H1 (cell line): ENCODE measurements around the gene FRMD3. TPM values are rescaled to one million over a fixed set of nuclear protein-coding genes. Genes with fewer than 3 reads are reported as not detected.

Experiments
- CTCF ChIA-PET: fragments of 300-600 bp; sonication (Branson Sonifier 250); formaldehyde crosslinking; loops from one replicate; lab custom pipeline; 2021; ENCODE audit not compliant: partially characterized antibody; lab: Charles Lee
- POLR2A ChIA-PET: fragments of 300-600 bp; sonication (Branson Sonifier 250); formaldehyde crosslinking; loops from one replicate; lab custom pipeline; 2021; ENCODE audit warnings: inconsistent platforms; ENCODE audit not compliant: partially characterized antibody; lab: Charles Lee
- DNase-seq, 2 experiments: peaks; one replicate each; pipeline versions ENCODE4 v3.0.0 to v3.0.0-alpha.2; 2010 to 2022; ENCODE audit warnings: low spot score in 2 of 2, low read depth in 1 of 2, mixed read lengths in 1 of 2
- FAIRE-seq: peaks from 2 replicates; lab custom pipeline; 2011; peaks lifted over from hg19 to GRCh38; lab: Jason Lieb, UNC
- H2AFZ ChIP-seq: 2 replicates; pipeline ENCODE4 v1.8.1; 2012; ENCODE audit warnings: low read length, inconsistent platforms
- H2AK5ac ChIP-seq: 2 replicates; pipeline ENCODE4 v1.6.1; 2013; ENCODE audit warnings: low read depth, low read length
- H2BK120ac ChIP-seq: replicated peaks from 2 replicates; pipeline ENCODE3; 2013; ENCODE audit warnings: low read depth, low read length, inconsistent platforms
- H2BK12ac ChIP-seq: 2 replicates; pipeline ENCODE4 v1.6.1; 2013; ENCODE audit warnings: low read depth, low read length
- H2BK15ac ChIP-seq: 2 replicates; pipeline ENCODE4 v1.6.1; 2013; ENCODE audit warnings: low read length
- H2BK20ac ChIP-seq: 2 replicates; pipeline ENCODE4 v1.6.1; 2013; ENCODE audit warnings: low read length
- H2BK5ac ChIP-seq: 2 replicates; pipeline ENCODE4 v1.6.1; 2013; ENCODE audit warnings: low read depth, low read length
- H3K14ac ChIP-seq: 2 replicates; pipeline ENCODE4 v1.6.1; 2013; ENCODE audit warnings: inconsistent platforms; ENCODE audit not compliant: insufficient read length
- H3K18ac ChIP-seq: 2 replicates; pipeline ENCODE4 v1.6.1; 2013; ENCODE audit warnings: low read length; ENCODE audit errors: extremely low read depth
- H3K23ac ChIP-seq: 2 replicates; pipeline ENCODE4 v1.6.1; 2013; ENCODE audit warnings: inconsistent platforms; ENCODE audit not compliant: insufficient read length
- H3K23me2 ChIP-seq: 2 replicates; pipeline ENCODE4 v1.6.1; 2013; ENCODE audit warnings: low read depth, low read length
- H3K27ac ChIP-seq: 2 replicates; pipeline ENCODE4 v1.6.1; 2011; ENCODE audit warnings: low read depth, low read length, inconsistent platforms
- H3K27me3 ChIP-seq, 4 experiments: replicated peaks in 1 of 4; 1 replicate in 1 of 4; 2 replicates in 3 of 4; pipeline versions ENCODE4 v1.6.1 to v1.8.1; 2011 to 2013; ENCODE audit warnings: low read length in 3 of 4, mild to moderate bottlenecking in 3 of 4, inconsistent platforms in 2 of 4, mixed read lengths in 2 of 4, moderate library complexity in 1 of 4; ENCODE audit not compliant: control insufficient read depth in 3 of 4, insufficient read depth in 3 of 4; ENCODE audit errors: extremely low read depth in 1 of 4
- H3K36me3 ChIP-seq, 4 experiments: 2 replicates each; pipeline versions ENCODE4 v1.6.1 to v1.8.1; 2011 to 2013; ENCODE audit warnings: mild to moderate bottlenecking in 4 of 4, low read length in 3 of 4, moderate library complexity in 2 of 4, control low read depth in 1 of 4, inconsistent platforms in 1 of 4; ENCODE audit not compliant: insufficient read depth in 4 of 4, control insufficient read depth in 2 of 4
- H3K4ac ChIP-seq: replicated peaks from 2 replicates; pipeline ENCODE3; 2013; ENCODE audit warnings: low read length, low read depth, mixed read lengths, inconsistent platforms; ENCODE audit not compliant: insufficient read length
- H3K4me1 ChIP-seq, 4 experiments: replicated peaks in 1 of 4; 1 replicate in 1 of 4; 2 replicates in 3 of 4; pipeline versions ENCODE4 v1.6.1 to v1.8.1; 2011 to 2013; ENCODE audit warnings: low read length in 3 of 4, inconsistent platforms in 2 of 4, mixed read lengths in 1 of 4; ENCODE audit not compliant: insufficient read depth in 4 of 4, control insufficient read depth in 3 of 4
- H3K4me2 ChIP-seq, 2 experiments: 2 replicates each; pipeline versions ENCODE4 v1.6.1 to v1.8.1; 2011 to 2013; ENCODE audit warnings: low read depth in 2 of 2, low read length in 2 of 2, control low read depth in 1 of 2, inconsistent platforms in 1 of 2, mild to moderate bottlenecking in 1 of 2; ENCODE audit not compliant: insufficient read depth in 1 of 2
- H3K4me3 ChIP-seq, 4 experiments: fragments of 200-600, 300-600 bp in 1 of 4; sonication (generic), shearing (Covaris generic), sonication (Bioruptor Twin) in 1 of 4; 2 replicates each; pipeline versions ENCODE4 v1.5.1 to v1.8.1; 2011 to 2016; ENCODE audit warnings: low read length in 4 of 4, low read depth in 3 of 4, control low read depth in 2 of 4, inconsistent platforms in 2 of 4, mild to moderate bottlenecking in 2 of 4, mixed read lengths in 1 of 4, moderate library complexity in 1 of 4; ENCODE audit not compliant: insufficient read depth in 2 of 4; ENCODE audit errors: extremely low read depth in 1 of 4
- H3K56ac ChIP-seq: replicated peaks from 2 replicates; pipeline ENCODE3; 2013; ENCODE audit warnings: low read depth, mild to moderate bottlenecking, mixed read lengths, low read length, inconsistent platforms; ENCODE audit not compliant: insufficient read length
- H3K79me1 ChIP-seq: 2 replicates; pipeline ENCODE4 v1.6.1; 2013; ENCODE audit warnings: low read depth, low read length, control low read depth
- H3K79me2 ChIP-seq, 2 experiments: 2 replicates each; pipeline versions ENCODE4 v1.6.1 to v1.8.1; 2012 to 2013; ENCODE audit warnings: low read length in 2 of 2, mild to moderate bottlenecking in 2 of 2, inconsistent platforms in 1 of 2; ENCODE audit not compliant: insufficient read depth in 2 of 2, control insufficient read depth in 1 of 2
- H3K9ac ChIP-seq, 4 experiments: replicated peaks in 1 of 4; 1 replicate in 1 of 4; 2 replicates in 3 of 4; pipeline versions ENCODE4 v1.6.1 to v1.8.1; 2011 to 2013; ENCODE audit warnings: low read depth in 3 of 4, low read length in 3 of 4, control low read depth in 2 of 4, mild to moderate bottlenecking in 2 of 4, moderate library complexity in 2 of 4, inconsistent platforms in 1 of 4; ENCODE audit errors: extremely low read depth in 1 of 4
- H3K9me3 ChIP-seq, 2 experiments: 2 replicates each; pipeline versions ENCODE4 v1.6.1 to v1.8.1; 2012 to 2013; ENCODE audit warnings: mild to moderate bottlenecking in 2 of 2, moderate library complexity in 2 of 2, control low read depth in 1 of 2, inconsistent platforms in 1 of 2, low read depth in 1 of 2, low read length in 1 of 2, mixed read lengths in 1 of 2; ENCODE audit not compliant: insufficient read depth in 2 of 2
- H4K20me1 ChIP-seq, 2 experiments: replicated peaks in 1 of 2; 2 replicates each; pipeline versions ENCODE3 to v1.8.1; 2011 to 2013; ENCODE audit warnings: inconsistent platforms in 2 of 2, low read length in 2 of 2, mild to moderate bottlenecking in 1 of 2; ENCODE audit not compliant: insufficient read depth in 2 of 2, control insufficient read depth in 1 of 2
- H4K5ac ChIP-seq: 2 replicates; pipeline ENCODE4 v1.6.1; 2013; ENCODE audit warnings: low read length, low read depth, mixed read lengths, inconsistent platforms; ENCODE audit not compliant: insufficient read length
- H4K8ac ChIP-seq: 2 replicates; pipeline ENCODE4 v1.8.0; 2013; ENCODE audit warnings: mild to moderate bottlenecking, moderate library complexity, low read length, inconsistent platforms; ENCODE audit not compliant: insufficient read depth; ENCODE audit errors: extremely low read depth
- H4K91ac ChIP-seq: replicated peaks from 2 replicates; pipeline ENCODE3; 2013; ENCODE audit warnings: low read length, mixed read lengths, inconsistent platforms; ENCODE audit not compliant: insufficient read length
- ATF2 ChIP-seq: IDR thresholded peaks from 2 replicates; pipeline ENCODE4 v1.6.1; 2012; ENCODE audit warnings: low read length, inconsistent platforms
- BCL11A ChIP-seq, 2 experiments: IDR thresholded peaks; one replicate each; pipeline ENCODE4 v1.6.1; 2011; ENCODE audit warnings: low read depth in 2 of 2, low read length in 2 of 2, mild to moderate bottlenecking in 2 of 2
- CTBP2 ChIP-seq: IDR thresholded peaks from 2 replicates; pipeline ENCODE4 v1.7.0; 2011; ENCODE audit warnings: borderline replicate concordance, mild to moderate bottlenecking, moderate library complexity, mixed read lengths, low read length; ENCODE audit not compliant: insufficient read depth, insufficient read length
- EP300 ChIP-seq, 2 experiments: IDR thresholded peaks; 1 replicate in 1 of 2; 2 replicates in 1 of 2; pipeline ENCODE4 v1.6.1; 2011 to 2012; ENCODE audit warnings: low read depth in 2 of 2, low read length in 2 of 2, mild to moderate bottlenecking in 2 of 2, borderline replicate concordance in 1 of 2, inconsistent platforms in 1 of 2, moderate library complexity in 1 of 2
- HDAC2 ChIP-seq, 2 experiments: fragments of 300-600 bp in 1 of 2; sonication (generic) in 1 of 2; IDR thresholded peaks; 2 replicates each; pipeline ENCODE4 v1.6.1; 2011 to 2012; ENCODE audit warnings: low read depth in 2 of 2, low read length in 2 of 2, mild to moderate bottlenecking in 2 of 2, moderate library complexity in 2 of 2, borderline replicate concordance in 1 of 2, inconsistent platforms in 1 of 2
- JUN ChIP-seq: IDR thresholded peaks from 2 replicates; pipeline ENCODE4 v1.6.1; 2011; ENCODE audit warnings: low read depth, mild to moderate bottlenecking, improper control_type of control experiment, low read length
- POLR2A ChIP-seq, 2 experiments: IDR thresholded peaks; 1 replicate in 1 of 2; 2 replicates in 1 of 2; pipeline ENCODE4 v1.6.1; 2011; ENCODE audit warnings: low read depth in 2 of 2, low read length in 2 of 2, mild to moderate bottlenecking in 2 of 2; ENCODE audit errors: control extremely low read depth in 1 of 2
- RFX5 ChIP-seq: IDR thresholded peaks from 2 replicates; pipeline ENCODE4 v1.6.1; 2011; ENCODE audit warnings: low read depth, low read length, improper control_type of control experiment, borderline replicate concordance
- SIN3A ChIP-seq, 2 experiments: IDR thresholded peaks in 1 of 2; conservative IDR thresholded peaks in 1 of 2; 2 replicates each; pipeline ENCODE4 v1.6.1; 2011 to 2012; ENCODE audit warnings: low read length in 2 of 2, improper control_type of control experiment in 1 of 2, low read depth in 1 of 2, mild to moderate bottlenecking in 1 of 2
- SP4 ChIP-seq: IDR thresholded peaks from 2 replicates; pipeline ENCODE4 v1.6.1; 2012; ENCODE audit warnings: low read length, inconsistent platforms
- SUZ12 ChIP-seq: fragments of 200-600 bp; sonication (generic); IDR thresholded peaks from 2 replicates; pipeline ENCODE4 v1.6.1; 2012; ENCODE audit warnings: mild to moderate bottlenecking, inconsistent platforms, low read length, moderate library complexity, mixed read lengths
- ZNF274 ChIP-seq: IDR thresholded peaks from 2 replicates; pipeline ENCODE4 v1.7.0; 2012; ENCODE audit warnings: low read length, borderline replicate concordance; ENCODE audit errors: extremely low read depth
- WGBS, 2 experiments: shearing (Covaris generic) in 1 of 2; methylation state at CpG; one replicate each; pipeline versions ENCODE4 v1.1.6 to v1.1.7; 2013 to 2015; ENCODE audit warnings: low lambda C conversion rate in 2 of 2, mixed read lengths in 2 of 2, inconsistent platforms in 1 of 2, low coverage in 1 of 2, missing lambda C conversion rate in 1 of 2; ENCODE audit not compliant: insufficient replicate concordance in 2 of 2, insufficient coverage in 1 of 2, insufficient read length in 1 of 2; ENCODE audit errors: extremely low coverage in 1 of 2, missing lambda C conversion rate in 1 of 2; 5-methylcytosine and 5-hydroxymethylcytosine counted together
- polyA plus RNA-seq, 7 experiments: library from polyadenylated mRNA; depleted of rRNA in 3 of 7; stranded (reverse) in 5 of 7; unstranded in 2 of 7; fragments of >200 nt in 5 of 7; fragments of 200-250 nt in 2 of 7; gene quantifications; 1 replicate in 5 of 7; 2 replicates in 1 of 7; 4 replicates in 1 of 7; pipeline versions ENCODE4 v1.2.1 to v1.2.3, GENCODE V29; 2011 to 2013; ENCODE audit warnings: missing spikeins in 2 of 7, mixed read lengths in 2 of 7
- total RNA-seq: library from RNA; stranded (reverse); fragmentation: NEBNext Ultra II Directional; extraction: Animal tissue kit (Norgen Biotek cat#: 25700); gene quantifications from 2 replicates; pipeline ENCODE4 v1.2.1, GENCODE V29; 2021

The FRMD3 gene
- total and polyA plus RNA-seq, 2 of the 8 experiments (the other 6 are each of a cell fraction or from before 2014, with no cell fraction given): 0.15 to 1.4 TPM

DNA sequence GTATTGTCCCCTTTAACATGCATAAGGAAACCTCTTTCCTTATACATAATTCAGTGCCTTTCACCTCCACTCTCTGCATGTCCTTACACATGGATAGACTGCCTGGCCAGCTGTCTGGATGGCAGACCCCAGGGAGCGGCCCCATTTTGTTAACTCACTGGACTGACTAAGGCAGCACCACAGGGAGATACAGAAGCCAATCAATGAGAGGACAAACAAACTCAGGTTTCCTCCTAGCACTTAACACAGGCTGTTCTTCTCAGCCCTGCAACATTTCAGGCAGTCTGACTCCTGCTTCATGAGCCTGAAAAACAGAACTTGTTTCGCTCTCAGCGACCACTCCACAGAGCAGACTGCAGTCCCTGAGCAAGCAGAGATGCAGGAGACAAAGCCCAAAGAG lies 339.8 kb downstream of the FRMD3 start:
- WGBS, 2 experiments: 57% methylated on average over 3 of the region's 3 CpGs; no CpG with 5 or more reads in 1 of the 2 experiments
- TF ChIP-seq ZNF274 (no peak), BCL11A (IDR thresholded peaks at IDR 0.05; ENCODE audit: low read depth in 2 of 2, low read length in 2 of 2) (no peak), CTBP2 (no peak), ATF2 (no peak), SIN3A (conservative IDR thresholded peaks at IDR 0.05 in 1 of 2, IDR thresholded peaks at IDR 0.05 in 1 of 2; ENCODE audit: low read depth in 1 of 2, low read length in 2 of 2) (no peak), JUN (no peak), HDAC2 (IDR thresholded peaks at IDR 0.05; ENCODE audit: borderline replicate concordance in 1 of 2, low read depth in 2 of 2, low read length in 2 of 2) (no peak), POLR2A (IDR thresholded peaks at IDR 0.05; ENCODE audit: control extremely low read depth in 1 of 2, low read depth in 2 of 2, low read length in 2 of 2) (no peak), RFX5 (no peak), EP300 (IDR thresholded peaks at IDR 0.05; ENCODE audit: borderline replicate concordance in 1 of 2, low read depth in 2 of 2, low read length in 2 of 2) (no peak), SUZ12 (no peak), SP4 (no peak)

More for the DNA sequence above, 339.8 kb downstream of the FRMD3 start:
- H2BK12ac ChIP-seq: no peak overlapping the region
- H4K20me1 ChIP-seq: no peaks in the 10 kb centered on the region
- H2BK5ac ChIP-seq: no peak overlapping the region
- no peak overlapping the region for H3K9ac ChIP-seq
- peaks cover 0 to 3% (median 2%) of the 10 kb centered on the region in 4 experiments; a peak in 3 of 7 replicates for H3K4me1 ChIP-seq
- H2BK15ac ChIP-seq: no peak overlapping the region
- no peak overlapping the region for H3K27ac ChIP-seq
- H3K79me1 ChIP-seq: no peaks in the 10 kb centered on the region
- CTCF ChIA-PET: interaction anchor here (1.0 to 2.1 kb wide), 3 partner anchors 22 to 399 kb away, joined by 3 to 6 read pairs (median 4); no protein-coding TSS in a partner anchor
- H3K4ac ChIP-seq: no peak overlapping the region
- H4K8ac ChIP-seq: no peak overlapping the region
- H3K9me3 ChIP-seq: no peaks in the 10 kb centered on the region
- no peaks in the 10 kb centered on the region for H3K79me2 ChIP-seq
- no peak overlapping the region for H4K91ac ChIP-seq
- H2AK5ac ChIP-seq: no peak overlapping the region
- no peak overlapping the region for H3K14ac ChIP-seq
- no peak overlapping the region for H3K56ac ChIP-seq
- peak overlapping the region; percentile 63; the same call in 1 of the 2 replicates for H2AFZ ChIP-seq
- POLR2A ChIA-PET: no interaction called here
- H4K5ac ChIP-seq: no peak overlapping the region
- no peaks in the 10 kb centered on the region for H3K23me2 ChIP-seq
- H2BK120ac ChIP-seq: no peak overlapping the region
- H3K4me3 ChIP-seq: no peak overlapping the region
- no peaks in the 10 kb centered on the region for H3K27me3 ChIP-seq
- no peak overlapping the region for H3K23ac ChIP-seq
- H3K36me3 ChIP-seq: no peaks in the 10 kb centered on the region
- H2BK20ac ChIP-seq: no peak overlapping the region
- FAIRE-seq (no peak), DNase-seq (no peak)
- H3K4me2 ChIP-seq: peak overlapping the region in 1 of 2 experiments; percentile 31; a peak in 1 of 4 replicates
- no peak overlapping the region for H3K18ac ChIP-seq
